Measurements from ENCODE around the gene MACF1.

- no peak for TF ChIP-seq POLR2A (IDR thresholded peaks at IDR 0.05)
- no peak for TF ChIP-seq CTCF (IDR thresholded peaks at IDR 0.05)
- no peak for TF ChIP-seq POLR2AphosphoS5 (IDR thresholded peaks at IDR 0.05)
These were observed 202.3 kb downstream of the MACF1 start for GRCh38 chr1:39406533-39407450.

All from prostate gland (tissue), 2 donors.